Panc1 (cell line): ENCODE data around the gene GSTT4. TPM values are rescaled to one million over a fixed set of nuclear protein-coding genes. Genes with fewer than 3 reads are reported as not detected.

Experiments
- ATAC-seq: fragments of 200-7000 bp; cut with Tn5 transposase; 2 replicates; pipeline ENCODE4 v1.9.1; 2020; ENCODE audit warnings: mild to moderate bottlenecking, moderate library complexity
- BruUV-seq: library from RNA; stranded (reverse); fragments of 400-500 nt; replicated peaks from 2 replicates; lab custom pipeline; 2021; lab: Mats Ljungman, UMichigan
- CTCF ChIA-PET: fragments of 300-600 bp; sonication (Branson Sonifier 250); formaldehyde crosslinking; loops from one replicate; lab custom pipeline; 2022; ENCODE audit warnings: antibody characterized with exemption; lab: Charles Lee
- POLR2A ChIA-PET: fragments of 300-600 bp; sonication (Branson Sonifier 250); formaldehyde crosslinking; loops from one replicate; lab custom pipeline; 2022; ENCODE audit warnings: antibody characterized with exemption; lab: Charles Lee
- DNase-seq: peaks from one replicate; pipeline ENCODE4 v3.0.0-alpha.2; 2010; ENCODE audit warnings: low read depth, low spot score
- H3K27ac ChIP-seq: 2 replicates; pipeline ENCODE4 v1.5.1; 2011; ENCODE audit warnings: mild to moderate bottlenecking, low read length, inconsistent platforms
- H3K27me3 ChIP-seq: fragments of 200-500 bp; sonication (Bioruptor generic); 2 replicates; pipeline ENCODE4 v1.6.0; 2014; ENCODE audit warnings: low read length, inconsistent platforms; ENCODE audit not compliant: control insufficient read depth, insufficient read depth
- H3K36me3 ChIP-seq: fragments of 200-500 bp; sonication (Bioruptor generic); 2 replicates; pipeline ENCODE4 v1.5.1; 2014; ENCODE audit warnings: inconsistent platforms, mild to moderate bottlenecking, low read length, moderate library complexity; ENCODE audit not compliant: control insufficient read depth, insufficient read depth
- H3K4me1 ChIP-seq: 2 replicates; pipeline ENCODE4 v1.5.1; 2011; ENCODE audit warnings: inconsistent platforms, mild to moderate bottlenecking, low read length, moderate library complexity; ENCODE audit not compliant: control insufficient read depth, insufficient read depth
- H3K4me3 ChIP-seq, 2 experiments: 2 replicates each; pipeline ENCODE4 v1.5.1; 2011 to 2012; ENCODE audit warnings: low read depth in 2 of 2, low read length in 2 of 2, mild to moderate bottlenecking in 2 of 2, inconsistent platforms in 1 of 2, moderate library complexity in 1 of 2
- H3K9me3 ChIP-seq: fragments of 200-500 bp; sonication (Bioruptor generic); 2 replicates; pipeline ENCODE4 v1.5.1; 2014; ENCODE audit warnings: low read depth, mild to moderate bottlenecking, inconsistent platforms, low read length, moderate library complexity; ENCODE audit not compliant: control insufficient read depth, insufficient read depth
- POLR2AphosphoS5 ChIP-seq: IDR thresholded peaks from 2 replicates; pipeline ENCODE4 v1.6.1; 2012; ENCODE audit warnings: mild to moderate bottlenecking, low read depth, low read length, moderate library complexity
- SIN3A ChIP-seq: IDR thresholded peaks from 2 replicates; pipeline ENCODE4 v1.6.1; 2012; ENCODE audit warnings: low read depth, mild to moderate bottlenecking, low read length, moderate library complexity, borderline replicate concordance; ENCODE audit not compliant: insufficient read depth
- TCF7L2 ChIP-seq: IDR thresholded peaks from 2 replicates; pipeline ENCODE4 v1.6.1; 2011; ENCODE audit warnings: mild to moderate bottlenecking, low read depth, low read length, inconsistent platforms
- in situ Hi-C: cut with HindIII; loops from 2 replicates; pipeline ENCODE4 v1.10.0; 2016; ENCODE audit warnings: low sequenced_read_pairs, low pct_unique_long_range_greater_than_20kb
- intact Hi-C: fragments of 100-400 bp; cut with micrococcal nuclease; formaldehyde crosslinking; loops from one replicate; pipeline ENCODE4 v1.10.0; 2022; ENCODE audit not compliant: unreplicated experiment
- total RNA-seq: library from RNA; stranded (reverse); gene quantifications from one replicate; pipeline ENCODE4 v1.2.1, GENCODE V29; 2021; ENCODE audit not compliant: unreplicated experiment
- TF ChIP-seq, protein P1 (sequence below), 2 experiments: IDR thresholded peaks; 2 replicates each; pipeline ENCODE4 v1.6.1; 2011 to 2012; ENCODE audit warnings: low read depth in 2 of 2, control low read depth in 1 of 2, low read length in 1 of 2, mild to moderate bottlenecking in 1 of 2, moderate library complexity in 1 of 2; ENCODE audit not compliant: insufficient read depth in 1 of 2
- TF ChIP-seq, protein P2 (sequence below): fragments of 450-650 bp; IDR thresholded peaks from 2 replicates; pipeline ENCODE4 v1.5.1; 2017; ENCODE audit warnings: mild to moderate bottlenecking

The GSTT4 gene
- total RNA-seq, 1 experiment from 2014 or later = not detected

DNA sequence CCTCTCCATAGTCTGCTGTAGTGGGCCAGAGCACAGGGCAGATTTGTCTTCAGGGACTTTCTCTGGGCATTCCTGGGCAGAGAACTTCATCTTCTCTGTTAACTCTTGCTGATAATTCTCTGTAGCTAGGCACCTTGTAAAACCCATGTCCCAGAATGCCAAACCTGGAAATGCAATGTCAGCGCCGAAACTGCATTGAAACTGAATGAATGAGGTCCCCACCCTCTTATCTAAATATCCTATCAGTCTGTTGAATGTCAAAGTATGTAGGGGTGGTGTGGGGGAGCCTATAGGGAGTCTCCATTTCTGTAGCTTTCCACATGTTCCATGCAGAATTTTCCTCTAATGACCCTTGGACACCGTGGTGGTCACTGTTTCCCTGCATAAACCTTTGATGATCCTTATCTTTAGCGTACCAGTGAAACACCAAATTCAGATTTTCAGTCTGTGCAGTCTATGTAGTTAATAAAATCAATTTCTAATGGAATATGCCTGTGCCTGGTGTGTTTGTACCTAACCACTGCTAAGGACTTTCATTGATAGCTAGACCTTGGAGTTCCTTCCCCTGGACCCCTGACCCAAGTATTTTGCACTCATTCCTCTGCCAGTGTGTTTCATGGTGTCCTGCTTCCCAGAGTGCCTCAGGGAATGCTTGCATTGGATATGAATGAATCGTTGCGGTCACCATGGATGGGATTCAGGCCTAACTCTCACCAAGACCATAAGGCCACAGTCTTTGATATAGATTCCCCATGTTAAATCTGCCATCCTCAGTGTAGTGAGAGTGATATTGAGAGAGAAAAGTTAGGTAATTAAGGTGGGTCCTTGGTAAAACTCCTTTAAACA is 3.4 kb upstream of the GSTT4 start:
- ATAC-seq = no peak
- in situ Hi-C loops = no loop called here
- BruUV-seq = no TSS peak
- TF ChIP-seq SIN3A (no peak), POLR2AphosphoS5 (no peak), TCF7L2 (no peak)
- TF ChIP-seq, protein P1, sequence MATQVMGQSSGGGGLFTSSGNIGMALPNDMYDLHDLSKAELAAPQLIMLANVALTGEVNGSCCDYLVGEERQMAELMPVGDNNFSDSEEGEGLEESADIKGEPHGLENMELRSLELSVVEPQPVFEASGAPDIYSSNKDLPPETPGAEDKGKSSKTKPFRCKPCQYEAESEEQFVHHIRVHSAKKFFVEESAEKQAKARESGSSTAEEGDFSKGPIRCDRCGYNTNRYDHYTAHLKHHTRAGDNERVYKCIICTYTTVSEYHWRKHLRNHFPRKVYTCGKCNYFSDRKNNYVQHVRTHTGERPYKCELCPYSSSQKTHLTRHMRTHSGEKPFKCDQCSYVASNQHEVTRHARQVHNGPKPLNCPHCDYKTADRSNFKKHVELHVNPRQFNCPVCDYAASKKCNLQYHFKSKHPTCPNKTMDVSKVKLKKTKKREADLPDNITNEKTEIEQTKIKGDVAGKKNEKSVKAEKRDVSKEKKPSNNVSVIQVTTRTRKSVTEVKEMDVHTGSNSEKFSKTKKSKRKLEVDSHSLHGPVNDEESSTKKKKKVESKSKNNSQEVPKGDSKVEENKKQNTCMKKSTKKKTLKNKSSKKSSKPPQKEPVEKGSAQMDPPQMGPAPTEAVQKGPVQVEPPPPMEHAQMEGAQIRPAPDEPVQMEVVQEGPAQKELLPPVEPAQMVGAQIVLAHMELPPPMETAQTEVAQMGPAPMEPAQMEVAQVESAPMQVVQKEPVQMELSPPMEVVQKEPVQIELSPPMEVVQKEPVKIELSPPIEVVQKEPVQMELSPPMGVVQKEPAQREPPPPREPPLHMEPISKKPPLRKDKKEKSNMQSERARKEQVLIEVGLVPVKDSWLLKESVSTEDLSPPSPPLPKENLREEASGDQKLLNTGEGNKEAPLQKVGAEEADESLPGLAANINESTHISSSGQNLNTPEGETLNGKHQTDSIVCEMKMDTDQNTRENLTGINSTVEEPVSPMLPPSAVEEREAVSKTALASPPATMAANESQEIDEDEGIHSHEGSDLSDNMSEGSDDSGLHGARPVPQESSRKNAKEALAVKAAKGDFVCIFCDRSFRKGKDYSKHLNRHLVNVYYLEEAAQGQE (IDR thresholded peaks at IDR 0.05; ENCODE audit: insufficient read depth in 1 of 2, low read depth in 2 of 2, low read length in 1 of 2) = no peak
- TF ChIP-seq, protein P2, sequence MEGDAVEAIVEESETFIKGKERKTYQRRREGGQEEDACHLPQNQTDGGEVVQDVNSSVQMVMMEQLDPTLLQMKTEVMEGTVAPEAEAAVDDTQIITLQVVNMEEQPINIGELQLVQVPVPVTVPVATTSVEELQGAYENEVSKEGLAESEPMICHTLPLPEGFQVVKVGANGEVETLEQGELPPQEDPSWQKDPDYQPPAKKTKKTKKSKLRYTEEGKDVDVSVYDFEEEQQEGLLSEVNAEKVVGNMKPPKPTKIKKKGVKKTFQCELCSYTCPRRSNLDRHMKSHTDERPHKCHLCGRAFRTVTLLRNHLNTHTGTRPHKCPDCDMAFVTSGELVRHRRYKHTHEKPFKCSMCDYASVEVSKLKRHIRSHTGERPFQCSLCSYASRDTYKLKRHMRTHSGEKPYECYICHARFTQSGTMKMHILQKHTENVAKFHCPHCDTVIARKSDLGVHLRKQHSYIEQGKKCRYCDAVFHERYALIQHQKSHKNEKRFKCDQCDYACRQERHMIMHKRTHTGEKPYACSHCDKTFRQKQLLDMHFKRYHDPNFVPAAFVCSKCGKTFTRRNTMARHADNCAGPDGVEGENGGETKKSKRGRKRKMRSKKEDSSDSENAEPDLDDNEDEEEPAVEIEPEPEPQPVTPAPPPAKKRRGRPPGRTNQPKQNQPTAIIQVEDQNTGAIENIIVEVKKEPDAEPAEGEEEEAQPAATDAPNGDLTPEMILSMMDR = no peak
- H3K4me3 ChIP-seq = no peak overlapping the region
- no peaks in the 10 kb centered on the region for H3K4me1 ChIP-seq
- intact Hi-C loops = no loop called here
- no peaks in the 10 kb centered on the region for H3K36me3 ChIP-seq
- no peak for DNase-seq
- POLR2A ChIA-PET = no interaction called here
- no peak overlapping the region for H3K27ac ChIP-seq
- no peaks in the 10 kb centered on the region for H3K9me3 ChIP-seq
- H3K27me3 ChIP-seq = no peaks in the 10 kb centered on the region
- CTCF ChIA-PET = no interaction called here

DNA sequence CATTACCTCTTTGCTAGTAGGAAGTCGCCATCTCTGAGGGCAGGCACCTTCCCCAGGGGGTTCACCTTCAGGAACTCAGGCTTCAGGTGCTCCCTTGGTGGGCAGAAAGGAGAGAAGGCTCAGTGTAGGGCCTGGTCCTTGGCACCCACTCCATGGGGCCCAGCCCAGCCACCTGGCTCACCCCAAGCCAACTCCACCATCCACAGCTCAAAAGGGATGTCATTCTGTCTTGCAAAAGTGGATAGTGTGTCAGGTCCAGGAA is 2.7 kb upstream of the GSTT4 start:
- ChIA-PET CTCF (interaction anchor here (0.7 kb wide), 1 partner anchor 145 kb away, joined by 3 read pairs; no protein-coding TSS in a partner anchor), POLR2A (no interaction called here)
- in situ Hi-C loops = no loop called here
- TF ChIP-seq TCF7L2 (no peak), POLR2AphosphoS5 (no peak), SIN3A (no peak)
- TF ChIP-seq, protein P2 = no peak
- TF ChIP-seq, protein P1 (IDR thresholded peaks at IDR 0.05; ENCODE audit: insufficient read depth in 1 of 2, low read depth in 2 of 2, low read length in 1 of 2) = no peak
- Histone ChIP-seq H3K27me3 (no peaks in the 10 kb centered on the region), H3K4me3 (no peak overlapping the region), H3K27ac (no peak overlapping the region), H3K36me3 (no peaks in the 10 kb centered on the region), H3K4me1 (no peaks in the 10 kb centered on the region), H3K9me3 (no peaks in the 10 kb centered on the region)
- no peak for DNase-seq
- no TSS peak for BruUV-seq
- ATAC-seq = no peak
- intact Hi-C loops = no loop called here
